MM.1S (cell line): ENCODE results near the gene TRUB2.

Experiments
- DNase-seq: peaks from one replicate; pipeline ENCODE4 v3.0.0-alpha.2; 2015
- H2AFZ ChIP-seq: fragments of 300-600 bp; sonication (generic); 2 replicates; pipeline ENCODE4 v1.6.0; 2016; ENCODE audit warnings: antibody characterized with exemption, low read length
- H3F3A ChIP-seq: fragments of 300-600 bp; sonication (generic); 2 replicates; pipeline ENCODE4 v1.6.1; 2016; ENCODE audit warnings: mild to moderate bottlenecking, antibody characterized with exemption, low read length, moderate library complexity, mixed read lengths; ENCODE audit not compliant: insufficient read depth
- H3K27ac ChIP-seq: fragments of 300-600 bp; sonication (generic); 2 replicates; pipeline ENCODE4 v1.5.1; 2016; ENCODE audit warnings: mild to moderate bottlenecking, low read length
- H3K27me3 ChIP-seq: fragments of 300-600 bp; sonication (generic); replicated peaks from 2 replicates; pipeline ENCODE4 v1.6.0; 2016; ENCODE audit warnings: low read length; ENCODE audit not compliant: insufficient read depth
- H3K36me3 ChIP-seq: fragments of 300-600 bp; sonication (generic); replicated peaks from 2 replicates; pipeline ENCODE4 v1.6.1; 2016; ENCODE audit warnings: mild to moderate bottlenecking, low read length, mixed read lengths; ENCODE audit not compliant: insufficient read depth
- H3K4me1 ChIP-seq: fragments of 300-600 bp; sonication (generic); 2 replicates; pipeline ENCODE4 v1.6.1; 2016; ENCODE audit warnings: low read length, mixed read lengths
- H3K4me2 ChIP-seq: fragments of 300-600 bp; sonication (generic); 2 replicates; pipeline ENCODE4 v1.6.0; 2016; ENCODE audit warnings: low read depth, low read length
- H3K4me3 ChIP-seq: fragments of 300-600 bp; sonication (generic); 2 replicates; pipeline ENCODE4 v1.5.1; 2016; ENCODE audit warnings: low read length, mixed read lengths
- H3K79me2 ChIP-seq: fragments of 300-600 bp; sonication (generic); 2 replicates; pipeline ENCODE4 v1.6.1; 2016; ENCODE audit warnings: mixed run types, low read length, mixed read lengths
- H3K9ac ChIP-seq: fragments of 300-600 bp; sonication (generic); 2 replicates; pipeline ENCODE4 v1.6.1; 2016; ENCODE audit warnings: low read length, mixed read lengths
- H3K9me2 ChIP-seq: fragments of 300-600 bp; sonication (generic); replicated peaks from 2 replicates; pipeline ENCODE4 v1.6.1; 2016; ENCODE audit warnings: mild to moderate bottlenecking, low read length, mixed read lengths; ENCODE audit not compliant: insufficient read depth
- H3K9me3 ChIP-seq: fragments of 300-600 bp; sonication (generic); replicated peaks from 2 replicates; pipeline ENCODE4 v1.6.1; 2016; ENCODE audit warnings: mild to moderate bottlenecking, low read length, mixed read lengths; ENCODE audit not compliant: insufficient read depth
- H4K20me1 ChIP-seq: fragments of 300-600 bp; sonication (generic); 2 replicates; pipeline ENCODE4 v1.6.1; 2016; ENCODE audit warnings: mild to moderate bottlenecking, low read length, moderate library complexity, mixed read lengths; ENCODE audit not compliant: insufficient read depth
- EZH2 ChIP-seq: fragments of 300-600 bp; sonication (generic); optimal IDR thresholded peaks from 2 replicates; pipeline ENCODE3; 2017; ENCODE audit warnings: low read depth, mild to moderate bottlenecking, antibody characterized with exemption, low read length, mixed read lengths
- EZH2phosphoT487 ChIP-seq: fragments of 300-600 bp; sonication (generic); IDR thresholded peaks from 2 replicates; pipeline ENCODE4 v1.6.1; 2018; ENCODE audit warnings: antibody characterized with exemption, low read length
- TF ChIP-seq, protein P1 (sequence below): fragments of 300-600 bp; sonication (generic); IDR thresholded peaks from 2 replicates; pipeline ENCODE4 v1.5.1; 2016; ENCODE audit warnings: antibody characterized with exemption, low read length, mixed read lengths

Gene TRUB2

DNA sequence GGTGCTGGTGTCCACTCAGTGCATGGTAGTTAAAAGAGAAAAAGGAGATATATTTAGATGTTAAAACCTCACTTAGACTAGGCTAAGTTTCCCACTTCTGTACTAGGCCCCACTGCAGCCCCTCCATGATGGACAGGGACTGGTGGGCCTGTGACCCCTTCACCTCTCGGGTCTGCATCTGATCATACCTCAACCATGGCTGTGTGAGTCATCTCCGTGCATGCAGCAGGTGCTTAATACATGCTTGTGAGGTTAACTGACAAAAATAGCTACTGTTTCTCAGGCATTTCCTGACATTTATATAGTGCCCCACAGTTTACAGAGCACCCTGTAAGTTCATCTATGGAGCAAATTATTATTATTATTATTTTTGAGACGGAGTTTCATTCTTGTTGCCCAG is 40.5 kb upstream of the TRUB2 start:
- Histone ChIP-seq H3K4me3 (no peak overlapping the region), H3K4me1 (no peaks in the 10 kb centered on the region), H3F3A (no peaks in the 10 kb centered on the region), H3K4me2 (no peak overlapping the region), H3K27ac (no peak overlapping the region), H2AFZ (no peak overlapping the region), H3K79me2 (no peaks in the 10 kb centered on the region), H4K20me1 (no peaks in the 10 kb centered on the region), H3K36me3 (no peaks in the 10 kb centered on the region), H3K9ac (no peak overlapping the region), H3K27me3 (no peaks in the 10 kb centered on the region), H3K9me2 (no peaks in the 10 kb centered on the region), H3K9me3 (no peaks in the 10 kb centered on the region)
- no peak for TF ChIP-seq EZH2
- no peak for TF ChIP-seq EZH2phosphoT487
- TF ChIP-seq, protein P1, sequence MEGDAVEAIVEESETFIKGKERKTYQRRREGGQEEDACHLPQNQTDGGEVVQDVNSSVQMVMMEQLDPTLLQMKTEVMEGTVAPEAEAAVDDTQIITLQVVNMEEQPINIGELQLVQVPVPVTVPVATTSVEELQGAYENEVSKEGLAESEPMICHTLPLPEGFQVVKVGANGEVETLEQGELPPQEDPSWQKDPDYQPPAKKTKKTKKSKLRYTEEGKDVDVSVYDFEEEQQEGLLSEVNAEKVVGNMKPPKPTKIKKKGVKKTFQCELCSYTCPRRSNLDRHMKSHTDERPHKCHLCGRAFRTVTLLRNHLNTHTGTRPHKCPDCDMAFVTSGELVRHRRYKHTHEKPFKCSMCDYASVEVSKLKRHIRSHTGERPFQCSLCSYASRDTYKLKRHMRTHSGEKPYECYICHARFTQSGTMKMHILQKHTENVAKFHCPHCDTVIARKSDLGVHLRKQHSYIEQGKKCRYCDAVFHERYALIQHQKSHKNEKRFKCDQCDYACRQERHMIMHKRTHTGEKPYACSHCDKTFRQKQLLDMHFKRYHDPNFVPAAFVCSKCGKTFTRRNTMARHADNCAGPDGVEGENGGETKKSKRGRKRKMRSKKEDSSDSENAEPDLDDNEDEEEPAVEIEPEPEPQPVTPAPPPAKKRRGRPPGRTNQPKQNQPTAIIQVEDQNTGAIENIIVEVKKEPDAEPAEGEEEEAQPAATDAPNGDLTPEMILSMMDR, result no peak
- no peak for DNase-seq

DNA sequence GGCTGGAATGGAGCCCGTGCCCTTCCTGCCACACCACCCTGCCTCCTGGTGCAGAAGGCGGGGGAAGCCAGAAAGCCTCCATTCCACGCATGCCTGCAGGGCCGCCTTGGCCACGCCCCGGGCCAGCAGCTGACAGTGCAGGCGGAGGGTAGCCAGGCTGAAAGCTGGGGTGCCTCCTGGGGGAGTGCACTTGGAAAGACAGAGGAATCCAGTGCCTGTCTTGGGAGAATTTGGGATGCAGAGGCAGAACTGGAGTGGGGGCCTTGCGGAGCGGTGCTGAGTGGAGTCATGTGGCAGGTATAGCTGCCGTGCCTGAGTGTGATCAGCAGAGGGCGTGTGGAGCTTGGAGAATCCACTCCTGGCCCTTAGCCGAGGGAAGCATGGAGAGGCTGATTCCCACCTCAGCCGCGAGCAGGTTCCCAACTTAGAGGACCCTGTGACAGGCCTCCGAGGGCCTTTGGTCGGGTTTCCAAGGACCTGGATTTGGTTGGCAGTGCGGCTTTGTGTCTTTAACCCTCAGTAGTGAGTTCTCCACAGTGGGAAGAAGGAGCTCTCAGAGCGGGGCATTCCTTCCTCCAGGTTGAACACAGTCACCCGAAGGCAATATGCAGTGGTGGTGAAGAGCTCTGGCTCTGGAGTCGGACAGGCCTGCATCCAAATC is 39.9 kb upstream of the TRUB2 start:
- H3K4me2 ChIP-seq, result peak overlapping the region; percentile 71
- H3K36me3 ChIP-seq, result no peaks in the 10 kb centered on the region
- no peak overlapping the region for H3K27ac ChIP-seq
- peak overlapping the region; percentile 53 for H3K4me3 ChIP-seq
- H2AFZ ChIP-seq, result peak overlapping the region; percentile 78
- TF ChIP-seq, protein P1, result peak; percentile 84
- TF ChIP-seq EZH2, result no peak
- H3K79me2 ChIP-seq, result no peaks in the 10 kb centered on the region
- H4K20me1 ChIP-seq, result no peaks in the 10 kb centered on the region
- no peaks in the 10 kb centered on the region for H3K27me3 ChIP-seq
- no peaks in the 10 kb centered on the region for H3K9me3 ChIP-seq
- DNase-seq, result peak; percentile 60
- no peaks in the 10 kb centered on the region for H3K4me1 ChIP-seq
- H3K9ac ChIP-seq, result peak overlapping the region; percentile 18; the same call in 1 of the 2 replicates
- H3K9me2 ChIP-seq, result no peaks in the 10 kb centered on the region
- H3F3A ChIP-seq, result no peaks in the 10 kb centered on the region

DNA sequence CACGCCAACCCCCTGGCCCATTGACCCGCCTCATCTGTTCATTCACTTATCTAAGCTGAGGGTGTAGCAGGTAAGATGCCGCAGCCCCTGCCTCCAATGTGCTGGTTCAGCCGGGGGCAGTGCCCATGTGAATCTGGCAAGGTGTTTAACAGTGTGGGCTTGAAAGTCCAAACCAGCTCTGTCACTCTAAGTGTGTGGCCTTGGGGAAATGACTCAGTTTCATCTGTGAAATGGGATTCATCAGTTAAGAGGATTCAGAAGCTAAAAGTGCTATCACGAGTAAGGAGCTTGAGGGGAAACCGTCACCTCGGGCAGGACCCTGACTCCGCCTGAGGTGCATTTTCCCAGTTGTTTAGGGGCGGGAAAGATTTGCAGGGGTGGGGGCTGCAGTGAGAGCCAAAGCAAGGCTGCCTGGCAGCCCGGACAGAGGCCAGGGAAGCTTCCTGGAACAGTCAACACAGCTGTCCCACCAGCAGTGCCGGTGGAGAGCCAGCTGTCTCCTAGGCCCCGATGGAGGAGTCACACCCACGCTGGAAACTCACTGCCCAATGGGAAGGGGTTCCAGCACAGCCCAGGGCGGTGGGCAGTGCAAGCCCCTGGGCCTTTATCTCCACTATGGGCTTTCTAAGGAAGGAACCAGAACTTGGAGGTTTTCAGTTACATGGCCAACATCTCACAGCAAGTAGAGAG is 39.2 kb upstream of the TRUB2 start:
- TF ChIP-seq, protein P1, result no peak
- TF ChIP-seq EZH2phosphoT487 (no peak), EZH2 (no peak)
- H2AFZ ChIP-seq, result peak overlapping the region; percentile 78
- H3K4me3 ChIP-seq, result peak overlapping the region; percentile 53; the same call in 1 of the 2 replicates
- no peak for DNase-seq
- H3K27me3 ChIP-seq, result no peaks in the 10 kb centered on the region
- H3K9me2 ChIP-seq, result no peaks in the 10 kb centered on the region
- H3K27ac ChIP-seq, result no peak overlapping the region
- no peaks in the 10 kb centered on the region for H3K79me2 ChIP-seq
- no peaks in the 10 kb centered on the region for H3F3A ChIP-seq
- H3K4me1 ChIP-seq, result no peaks in the 10 kb centered on the region
- H3K9ac ChIP-seq, result no peak overlapping the region
- H3K9me3 ChIP-seq, result no peaks in the 10 kb centered on the region
- H4K20me1 ChIP-seq, result no peaks in the 10 kb centered on the region
- H3K36me3 ChIP-seq, result no peaks in the 10 kb centered on the region
- H3K4me2 ChIP-seq, result peak overlapping the region; percentile 71
